MCF 10A (cell line): ENCODE measurements around the gene LMBRD2. TPM values are rescaled to one million over a fixed set of nuclear protein-coding genes. Genes with fewer than 3 reads are reported as not detected.

ENCODE experiments used
- BruUV-seq: library from RNA; stranded (reverse); fragments of 400-500 nt; replicated peaks from 2 replicates; lab custom pipeline; 2021; lab: Mats Ljungman, UMichigan
- CTCF ChIA-PET: fragments of 300-600 bp; sonication (Branson Sonifier 250); formaldehyde crosslinking; extraction: SDS; loops from one replicate; lab custom pipeline; 2021; ENCODE audit warnings: antibody characterized with exemption, inconsistent platforms; lab: Yijun Ruan, JAX
- POLR2A ChIA-PET: fragments of 300-600, 350-650 bp; sonication (Branson Sonifier 250); formaldehyde crosslinking; extraction: SDS; loops from one replicate; lab custom pipeline; 2020; ENCODE audit warnings: antibody characterized with exemption, inconsistent platforms; lab: Yijun Ruan, JAX
- DNase-seq: peaks from one replicate; pipeline ENCODE4 v3.0.0-alpha.2; 2018; ENCODE audit not compliant: unreplicated experiment
- H3K27ac Mint-ChIP-seq: one replicate; pipeline ENCODE4 v1.8.0; 2022; ENCODE audit warnings: mild to moderate bottlenecking, low read depth, mixed read lengths; ENCODE audit not compliant: unreplicated experiment
- H3K27me3 Mint-ChIP-seq: one replicate; pipeline ENCODE4 v1.8.0; 2022; ENCODE audit warnings: mixed read lengths; ENCODE audit not compliant: insufficient read depth, unreplicated experiment
- H3K36me3 Mint-ChIP-seq: one replicate; pipeline ENCODE4 v1.8.0; 2022; ENCODE audit warnings: mild to moderate bottlenecking, moderate library complexity, mixed read lengths; ENCODE audit not compliant: insufficient read depth, unreplicated experiment
- H3K4me1 Mint-ChIP-seq: one replicate; pipeline ENCODE4 v1.8.0; 2022; ENCODE audit warnings: mixed read lengths; ENCODE audit not compliant: insufficient read depth, unreplicated experiment
- H3K4me3 Mint-ChIP-seq: one replicate; pipeline ENCODE4 v1.8.0; 2022; ENCODE audit warnings: mild to moderate bottlenecking, moderate library complexity, mixed read lengths; ENCODE audit not compliant: unreplicated experiment
- H3K9me3 Mint-ChIP-seq: one replicate; pipeline ENCODE4 v1.8.0; 2022; ENCODE audit warnings: mixed read lengths; ENCODE audit not compliant: unreplicated experiment
- CTCF ChIP-seq: fragments of 200-600 bp; IDR thresholded peaks from one replicate; pipeline ENCODE4 v1.8.0; 2022; ENCODE audit warnings: antibody characterized with exemption, mild to moderate bottlenecking; ENCODE audit not compliant: unreplicated experiment
- intact Hi-C: fragments of 100-400 bp; cut with micrococcal nuclease; formaldehyde crosslinking; loops from 2 replicates; pipeline ENCODE4 v1.14.1; 2022
- total RNA-seq: library from RNA; stranded (reverse); gene quantifications from 2 replicates; pipeline ENCODE4 v1.2.3, GENCODE V29; 2022

LMBRD2 gene
- total RNA-seq, 1 experiment from 2014 or later = 7.9 TPM

GRCh38 chr5:36070687-36071571, 80.8 kb downstream of the LMBRD2 start:
- no peak for TF ChIP-seq CTCF
- ChIA-PET POLR2A (no interaction called here), CTCF (interaction anchor here (0.7 to 1.8 kb wide), 2 partner anchors 8 to 14 kb away, joined by 3 to 13 read pairs; no protein-coding TSS in a partner anchor)
- Mint-ChIP-seq H3K27ac (no peak overlapping the region), H3K27me3 (peaks cover 28% of the 10 kb centered on the region), H3K9me3 (no peaks in the 10 kb centered on the region), H3K4me1 (no peaks in the 10 kb centered on the region), H3K4me3 (no peak overlapping the region), H3K36me3 (no peaks in the 10 kb centered on the region)
- intact Hi-C loops = loop anchor here (10.0 kb wide), 1 partner anchor 84 kb away; the partner anchor contains the start of genes LMBRD2 and SKP2
- no TSS peak for BruUV-seq
- no peak for DNase-seq

- H3K27me3 Mint-ChIP-seq = peaks cover 41% of the 10 kb centered on the region
- TF ChIP-seq CTCF = no peak
- H3K4me3 Mint-ChIP-seq = no peak overlapping the region
- H3K4me1 Mint-ChIP-seq = no peaks in the 10 kb centered on the region
- CTCF ChIA-PET = interaction anchor here (0.6 to 2.4 kb wide), 2 partner anchors 8 to 10 kb away, joined by 3 to 9 read pairs; no protein-coding TSS in a partner anchor
- H3K27ac Mint-ChIP-seq = no peak overlapping the region
- no TSS peak for BruUV-seq
- H3K36me3 Mint-ChIP-seq = no peaks in the 10 kb centered on the region
- H3K9me3 Mint-ChIP-seq = no peaks in the 10 kb centered on the region
- intact Hi-C loops = no loop called here
- POLR2A ChIA-PET = interaction anchor here (1.0 kb wide), 1 partner anchor 10 kb away, joined by 3 read pairs; no protein-coding TSS in a partner anchor
- DNase-seq = no peak
Measured at GRCh38 chr5:36068751-36069281, 82.9 kb downstream of the LMBRD2 start.

GRCh38 chr5:36066540-36067210, 85.0 kb downstream of the LMBRD2 start, which contains the start of gene UGT3A2:
Gene UGT3A2 (minus strand): TSS chr5:36066882. CDS start chr5:36066789, 93 bp downstream.
- intact Hi-C loops = no loop called here
- Mint-ChIP-seq H3K4me1 (no peaks in the 10 kb centered on the region), H3K36me3 (no peaks in the 10 kb centered on the region), H3K27me3 (peaks cover 40% of the 10 kb centered on the region), H3K27ac (no peak within 1 kb of the TSS), H3K4me3 (no peak within 1 kb of the TSS), H3K9me3 (no peaks in the 10 kb centered on the region)
- ChIA-PET CTCF (interaction anchor here (1.4 kb wide), 1 partner anchor 12 kb away, joined by 10 read pairs; no protein-coding TSS in a partner anchor), POLR2A (interaction anchor here (0.8 kb wide), 1 partner anchor 85 kb away, joined by 5 read pairs; the partner anchor contains the start of genes LMBRD2 and SKP2)
- BruUV-seq = no TSS peak
- DNase-seq = no peak
- no peak for TF ChIP-seq CTCF
